Hepatocyte (in vitro differentiated cells): ENCODE measurements around the gene LRRC27. TPM values are rescaled to one million over a fixed set of nuclear protein-coding genes. Genes with fewer than 3 reads are reported as not detected.

ENCODE experiments used
- DNase-seq: peaks from one replicate; pipeline ENCODE4 v3.0.0-alpha.2; 2016; ENCODE audit warnings: low spot score
- H2AFZ ChIP-seq: fragments of 200-600 bp; sonication (generic); 2 replicates; pipeline ENCODE4 v1.6.0; 2016; ENCODE audit warnings: antibody characterized with exemption, mild to moderate bottlenecking
- H3K27ac ChIP-seq: fragments of 200-600 bp; sonication (generic); 2 replicates; pipeline ENCODE4 v1.5.1; 2016; ENCODE audit warnings: mild to moderate bottlenecking
- H3K27me3 ChIP-seq: fragments of 200-600 bp; sonication (generic); 2 replicates; pipeline ENCODE4 v1.6.1; 2016
- H3K36me3 ChIP-seq: fragments of 200-600 bp; sonication (generic); replicated peaks from 2 replicates; pipeline ENCODE4 v1.5.1; 2016; ENCODE audit warnings: low read depth; ENCODE audit not compliant: insufficient read depth
- H3K4me1 ChIP-seq: fragments of 200-600 bp; sonication (generic); 2 replicates; pipeline ENCODE4 v1.5.1; 2016; ENCODE audit warnings: mild to moderate bottlenecking, moderate library complexity; ENCODE audit not compliant: insufficient read depth
- H3K4me2 ChIP-seq: fragments of 200-600 bp; sonication (generic); 2 replicates; pipeline ENCODE4 v1.6.0; 2016
- H3K4me3 ChIP-seq: fragments of 200-600 bp; sonication (generic); 2 replicates; pipeline ENCODE4 v1.5.1; 2016; ENCODE audit warnings: mild to moderate bottlenecking
- H3K79me2 ChIP-seq: fragments of 200-600 bp; sonication (generic); 2 replicates; pipeline ENCODE4 v1.6.0; 2017; ENCODE audit warnings: mild to moderate bottlenecking
- H3K9me2 ChIP-seq: fragments of 200-600 bp; sonication (generic); replicated peaks from 2 replicates; pipeline ENCODE4 v1.6.0; 2017; ENCODE audit warnings: mild to moderate bottlenecking; ENCODE audit not compliant: insufficient read depth
- H3K9me3 ChIP-seq: fragments of 200-600 bp; sonication (generic); 2 replicates; pipeline ENCODE4 v1.5.1; 2016; ENCODE audit warnings: low read depth, mild to moderate bottlenecking
- H4K20me1 ChIP-seq: fragments of 200-600 bp; sonication (generic); 2 replicates; pipeline ENCODE4 v1.6.0; 2016; ENCODE audit warnings: mild to moderate bottlenecking; ENCODE audit not compliant: insufficient read depth, poor library complexity, severe bottlenecking
- CTCF ChIP-seq: fragments of 200-600 bp; sonication (generic); IDR thresholded peaks from 2 replicates; pipeline ENCODE4 v1.5.1; 2016; ENCODE audit warnings: antibody characterized with exemption, mild to moderate bottlenecking; ENCODE audit not compliant: poor library complexity
- EZH2 ChIP-seq: fragments of 200-600 bp; sonication (generic); IDR thresholded peaks from 2 replicates; pipeline ENCODE4 v1.6.1; 2016; ENCODE audit warnings: antibody characterized with exemption, mild to moderate bottlenecking, borderline replicate concordance
- EZH2phosphoT487 ChIP-seq: fragments of 200-600 bp; sonication (generic); IDR thresholded peaks from one replicate; pipeline ENCODE4 v1.6.1; 2018; ENCODE audit warnings: antibody characterized with exemption, mild to moderate bottlenecking, low read depth, moderate library complexity; ENCODE audit not compliant: unreplicated experiment, severe bottlenecking
- WGBS: methylation state at CpG from one replicate; pipeline ENCODE4 v1.1.6; 2016; ENCODE audit warnings: low lambda C conversion rate; ENCODE audit errors: missing lambda C conversion rate; 5-methylcytosine and 5-hydroxymethylcytosine counted together
- polyA plus RNA-seq: library from polyadenylated mRNA; unstranded; fragments of >200 nt; fragmentation: Nextera tagmentation; extraction: Ambion mirVana; gene quantifications from 2 replicates; pipeline ENCODE4 v1.2.1, GENCODE V29; 2016
- total RNA-seq: library from RNA; depleted of rRNA; stranded (reverse); fragments of >200 nt; gene quantifications from 2 replicates; pipeline ENCODE4 v1.2.3, GENCODE V29; 2014

Gene LRRC27
- total and polyA plus RNA-seq, 2 experiments from 2014 or later: 7.5 to 8.3 TPM

GRCh38 chr10:132292287-132293200 lies 39.4 kb upstream of the LRRC27 start:
- 87% methylated on average over 24 of the region's 30 CpGs for WGBS
- H3K27me3 ChIP-seq: peaks cover 8% of the 10 kb centered on the region
- H3K4me1 ChIP-seq: no peaks in the 10 kb centered on the region
- no peak for TF ChIP-seq EZH2
- TF ChIP-seq CTCF: no peak
- no peak for TF ChIP-seq EZH2phosphoT487
- H2AFZ ChIP-seq: no peak overlapping the region
- H3K9me3 ChIP-seq: no peaks in the 10 kb centered on the region
- no peaks in the 10 kb centered on the region for H4K20me1 ChIP-seq
- H3K4me3 ChIP-seq: no peak overlapping the region
- H3K27ac ChIP-seq: no peak overlapping the region
- no peak for DNase-seq
- no peak overlapping the region for H3K4me2 ChIP-seq
- H3K9me2 ChIP-seq: no peaks in the 10 kb centered on the region
- H3K79me2 ChIP-seq: no peaks in the 10 kb centered on the region
- H3K36me3 ChIP-seq: no peaks in the 10 kb centered on the region

- Histone ChIP-seq H3K9me2 (no peaks in the 10 kb centered on the region), H3K79me2 (no peaks in the 10 kb centered on the region), H4K20me1 (no peaks in the 10 kb centered on the region), H3K4me3 (no peak overlapping the region), H3K9me3 (no peaks in the 10 kb centered on the region), H2AFZ (no peak overlapping the region), H3K4me1 (no peaks in the 10 kb centered on the region), H3K27ac (no peak overlapping the region), H3K27me3 (peaks cover 1% of the 10 kb centered on the region), H3K36me3 (no peaks in the 10 kb centered on the region), H3K4me2 (no peak overlapping the region)
- WGBS: 56% methylated on average over 16 of the region's 16 CpGs
- TF ChIP-seq CTCF: no peak
- no peak for TF ChIP-seq EZH2phosphoT487
- no peak for TF ChIP-seq EZH2
- no peak for DNase-seq
These were observed 38.7 kb upstream of the LRRC27 start for GRCh38 chr10:132293201-132293812.

GRCh38 chr10:132293813-132294520 lies 38.0 kb upstream of the LRRC27 start:
- Histone ChIP-seq H3K9me2 (no peaks in the 10 kb centered on the region), H3K4me2 (no peak overlapping the region), H3K9me3 (no peaks in the 10 kb centered on the region), H3K36me3 (no peaks in the 10 kb centered on the region), H3K4me1 (no peaks in the 10 kb centered on the region), H3K27ac (no peak overlapping the region), H2AFZ (no peak overlapping the region), H3K27me3 (no peaks in the 10 kb centered on the region), H4K20me1 (no peaks in the 10 kb centered on the region), H3K4me3 (no peak overlapping the region), H3K79me2 (no peaks in the 10 kb centered on the region)
- 78% methylated on average over 24 of the region's 25 CpGs for WGBS
- DNase-seq: no peak
- TF ChIP-seq EZH2phosphoT487 (no peak), EZH2 (no peak), CTCF (no peak)
